ENCODE results near the gene OR12D3. TPM values are rescaled to one million over a fixed set of nuclear protein-coding genes. Genes with fewer than 3 reads are reported as not detected.

OR12D3 gene
- total RNA-seq, 2 experiments from 2014 or later, result not detected

DNA sequence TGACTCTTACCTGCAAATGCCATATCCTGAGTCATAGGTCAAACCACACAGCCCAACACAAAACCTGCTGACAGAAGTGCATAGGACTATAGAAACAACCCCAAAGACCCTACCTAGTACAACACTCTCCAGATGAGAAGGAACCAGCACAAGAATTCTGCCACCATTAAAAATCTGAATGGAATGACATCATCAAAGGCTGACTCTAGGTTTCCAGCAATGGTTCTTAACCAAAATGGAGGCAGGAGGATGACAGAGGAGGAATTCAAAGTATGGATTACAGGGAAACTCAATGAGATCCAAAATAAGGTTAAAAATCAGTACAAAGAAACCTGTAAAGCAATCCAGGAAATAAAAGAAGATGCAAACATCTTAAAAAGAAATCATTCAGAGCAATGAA is 42.4 kb downstream of the OR12D3 start:
- intact Hi-C loops (cut with DNase I, micrococcal nuclease), result no loop called here
- H3K4me1 ChIP-seq (ENCODE audit: insufficient read depth, low read length), result no peaks in the 10 kb centered on the region
- ChIA-PET POLR2A (no interaction called here), CTCF (no interaction called here)
- H3K4me1 Mint-ChIP-seq (ENCODE audit: low read depth), result no peaks in the 10 kb centered on the region
- DNase-seq, result no peak
- H3K4me3 ChIP-seq (ENCODE audit: low read length), result no peak overlapping the region
- H3K27me3 ChIP-seq (ENCODE audit: control insufficient read depth in 1 of 2, insufficient read depth in 2 of 2, low read length in 2 of 2), result peaks cover 10 to 23% of the 10 kb centered on the region in 2 experiments
- peaks cover 73% of the 10 kb centered on the region for H3K27me3 Mint-ChIP-seq
- no peak overlapping the region for H3K4me3 Mint-ChIP-seq
- no peaks in the 10 kb centered on the region for H3K9me3 ChIP-seq (ENCODE audit: control insufficient read depth in 1 of 2, insufficient read depth in 1 of 2, low read length in 2 of 2)
- H3K27ac ChIP-seq (ENCODE audit: low read depth in 1 of 2, low read length in 2 of 2), result no peak overlapping the region
- ATAC-seq (ENCODE audit: poor library complexity), result no peak
- TF ChIP-seq CTCF (IDR thresholded peaks at IDR 0.05), result no peak
- H3K36me3 Mint-ChIP-seq (ENCODE audit: low read depth), result no peaks in the 10 kb centered on the region
- H3K9me3 Mint-ChIP-seq, result peaks cover 2% of the 10 kb centered on the region
- H3K27ac Mint-ChIP-seq, result no peak overlapping the region
- no peaks in the 10 kb centered on the region for H3K36me3 ChIP-seq (ENCODE audit: insufficient read depth, low read length)

DNA sequence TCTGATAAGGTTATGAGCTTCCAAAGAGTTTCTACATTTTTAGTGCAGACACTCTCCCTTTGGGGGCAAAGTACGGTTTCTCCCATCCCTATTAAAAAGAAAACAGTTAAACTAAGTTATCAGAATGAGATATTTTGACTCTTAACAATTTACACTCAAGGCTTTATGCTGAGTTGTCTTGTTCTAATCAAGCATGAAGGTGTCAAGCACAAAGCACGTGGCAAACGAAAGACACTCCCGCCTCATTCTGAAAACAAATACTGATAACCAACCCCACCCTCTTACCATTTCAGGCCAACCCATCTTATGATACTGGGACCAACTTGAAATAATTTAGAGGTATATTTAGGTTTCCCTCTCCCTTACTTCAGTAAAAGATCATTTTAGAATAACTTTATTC is 49.3 kb downstream of the OR12D3 start:
- ATAC-seq (ENCODE audit: poor library complexity), result no peak
- H3K27ac ChIP-seq (ENCODE audit: low read depth in 1 of 2, low read length in 2 of 2), result no peak overlapping the region

More for the DNA sequence above, 49.3 kb downstream of the OR12D3 start:
- H3K4me3 Mint-ChIP-seq, result no peak overlapping the region
- Histone ChIP-seq H3K4me1 (ENCODE audit: insufficient read depth, low read length) (no peaks in the 10 kb centered on the region), H3K36me3 (ENCODE audit: insufficient read depth, low read length) (no peaks in the 10 kb centered on the region), H3K4me3 (ENCODE audit: low read length) (no peak overlapping the region), H3K27me3 (ENCODE audit: control insufficient read depth in 1 of 2, insufficient read depth in 2 of 2, low read length in 2 of 2) (peaks cover 0 to 24% of the 10 kb centered on the region in 2 experiments), H3K9me3 (ENCODE audit: control insufficient read depth in 1 of 2, insufficient read depth in 1 of 2, low read length in 2 of 2) (no peaks in the 10 kb centered on the region)
- no peak overlapping the region for H3K27ac Mint-ChIP-seq
- peaks cover 51% of the 10 kb centered on the region for H3K27me3 Mint-ChIP-seq
- H3K36me3 Mint-ChIP-seq (ENCODE audit: low read depth), result no peaks in the 10 kb centered on the region
- TF ChIP-seq CTCF (IDR thresholded peaks at IDR 0.05), result no peak
- H3K4me1 Mint-ChIP-seq (ENCODE audit: low read depth), result no peaks in the 10 kb centered on the region
- ChIA-PET POLR2A (no interaction called here), CTCF (no interaction called here)
- intact Hi-C loops (cut with DNase I, micrococcal nuclease), result no loop called here
- no peaks in the 10 kb centered on the region for H3K9me3 Mint-ChIP-seq
- DNase-seq, result no peak

Other genes with a start within 250 kb of the OR12D3 start
- gene OR2J2, start 204.4 kb downstream of the OR12D3 start, total RNA-seq, result not detected
- gene OR14J1, start 73.6 kb downstream of the OR12D3 start, total RNA-seq, result not detected
- not detected for gene OR5V1, start 6.4 kb downstream of the OR12D3 start, total RNA-seq
- gene OR12D2, start 20.3 kb upstream of the OR12D3 start, total RNA-seq, result not detected
- gene OR12D1, start 39.6 kb upstream of the OR12D3 start, total RNA-seq, result not detected
- not detected for gene OR10C1, start 64.0 kb upstream of the OR12D3 start, total RNA-seq
- not detected for gene OR11A1, start 81.8 kb upstream of the OR12D3 start, total RNA-seq
- not detected for gene OR2H1, start 81.9 kb upstream of the OR12D3 start, total RNA-seq
- not detected for gene MAS1L, start 112.7 kb upstream of the OR12D3 start, total RNA-seq
- not detected for gene UBD, start 184.4 kb upstream of the OR12D3 start, total RNA-seq
- not detected for gene OR2H2, start 209.8 kb upstream of the OR12D3 start, total RNA-seq

Measured in CD4-positive, alpha-beta T cell (primary cell).